HEK293T (cell line): ENCODE data around the gene SGTA.

ENCODE experiments used
- CTCF ChIA-PET: fragments of 350-600 bp; formaldehyde crosslinking; extraction: SDS; loops from one replicate; lab custom pipeline; 2021; ENCODE audit warnings: antibody characterized with exemption, inconsistent platforms; lab: Yijun Ruan, JAX
- POLR2A ChIA-PET: fragments of 350-600 bp; formaldehyde crosslinking; extraction: SDS; loops from one replicate; lab custom pipeline; 2020; ENCODE audit warnings: antibody characterized with exemption, inconsistent platforms; lab: Yijun Ruan, JAX
- DNase-seq: peaks from one replicate; pipeline ENCODE4 v3.0.0; 2012; ENCODE audit warnings: mixed read lengths; ENCODE audit errors: extremely low spot score
- ARNT ChIP-seq: fragments of 450-650 bp; IDR thresholded peaks from 2 replicates; pipeline ENCODE4 v1.6.1; 2017; ENCODE audit warnings: mild to moderate bottlenecking
- BHLHE40 ChIP-seq: fragments of 450-650 bp; IDR thresholded peaks from 2 replicates; pipeline ENCODE4 v1.6.1; 2016; ENCODE audit warnings: mild to moderate bottlenecking, moderate library complexity, borderline replicate concordance
- CTBP1 ChIP-seq: fragments of 450-650 bp; IDR thresholded peaks from 2 replicates; pipeline ENCODE4 v1.6.1; 2016; ENCODE audit warnings: borderline replicate concordance
- ELF4 ChIP-seq: fragments of 450-650 bp; IDR thresholded peaks from 2 replicates; pipeline ENCODE4 v1.6.1; 2017; ENCODE audit warnings: antibody characterized with exemption
- FOXA1 ChIP-seq: fragments of 450-650 bp; IDR thresholded peaks from 2 replicates; pipeline ENCODE4 v1.6.1; 2016; ENCODE audit warnings: mild to moderate bottlenecking
- FOXK2 ChIP-seq: fragments of 450-650 bp; IDR thresholded peaks from 2 replicates; pipeline ENCODE4 v1.6.1; 2016; ENCODE audit warnings: mild to moderate bottlenecking
- FOXM1 ChIP-seq: fragments of 450-650 bp; IDR thresholded peaks from 2 replicates; pipeline ENCODE4 v1.6.1; 2017; ENCODE audit warnings: mild to moderate bottlenecking, borderline replicate concordance
- HDGF ChIP-seq: fragments of 450-650 bp; IDR thresholded peaks from 2 replicates; pipeline ENCODE4 v1.6.1; 2017; ENCODE audit warnings: antibody characterized with exemption, borderline replicate concordance
- L3MBTL2 ChIP-seq: fragments of 450-650 bp; conservative IDR thresholded peaks from 2 replicates; pipeline ENCODE4 v1.6.1; 2016; ENCODE audit warnings: mild to moderate bottlenecking
- LEF1 ChIP-seq: fragments of 450-650 bp; IDR thresholded peaks from 2 replicates; pipeline ENCODE4 v1.6.1; 2017; ENCODE audit warnings: mild to moderate bottlenecking, borderline replicate concordance
- NFRKB ChIP-seq: fragments of 450-650 bp; IDR thresholded peaks from 2 replicates; pipeline ENCODE4 v1.6.1; 2016; ENCODE audit warnings: mild to moderate bottlenecking, moderate library complexity
- PKNOX1 ChIP-seq: fragments of 450-650 bp; IDR thresholded peaks from 2 replicates; pipeline ENCODE4 v1.6.1; 2016
- SP1 ChIP-seq: fragments of 450-650 bp; IDR thresholded peaks from 2 replicates; pipeline ENCODE4 v1.6.1; 2017
- SUZ12 ChIP-seq: fragments of 450-650 bp; IDR thresholded peaks from 2 replicates; pipeline ENCODE4 v1.6.1; 2016; ENCODE audit warnings: mild to moderate bottlenecking
- TARDBP ChIP-seq: fragments of 450-650 bp; IDR thresholded peaks from 2 replicates; pipeline ENCODE4 v1.6.1; 2016
- ZNF384 ChIP-seq: fragments of 450-650 bp; IDR thresholded peaks from 2 replicates; pipeline ENCODE4 v1.6.1; 2016

The SGTA gene

GRCh38 chr19:2719232-2719735 lies 63.8 kb downstream of the SGTA start:
- TF ChIP-seq SUZ12, result no peak
- TF ChIP-seq FOXA1, result no peak
- TF ChIP-seq NFRKB, result no peak
- TF ChIP-seq L3MBTL2, result no peak
- no peak for TF ChIP-seq BHLHE40
- no peak for TF ChIP-seq FOXK2
- TF ChIP-seq TARDBP, result no peak
- no peak for TF ChIP-seq ARNT
- no peak for TF ChIP-seq HDGF
- no peak for TF ChIP-seq ZNF384
- TF ChIP-seq SP1, result no peak
- no peak for TF ChIP-seq CTBP1
- no peak for TF ChIP-seq PKNOX1
- POLR2A ChIA-PET, result no interaction called here
- CTCF ChIA-PET, result no interaction called here
- DNase-seq, result no peak

GRCh38 chr19:2717638-2718541 lies 65.2 kb downstream of the SGTA start:
- TF ChIP-seq ARNT, result no peak
- TF ChIP-seq LEF1, result no peak
- CTCF ChIA-PET, result no interaction called here
- POLR2A ChIA-PET, result interaction anchor here (1.0 to 1.5 kb wide), 2 partner anchors 16 to 66 kb away, joined by 3 to 4 read pairs; partner anchors contain the start of gene GNG7
- no peak for DNase-seq

- ChIA-PET CTCF (no interaction called here), POLR2A (interaction anchor here (1.0 to 1.5 kb wide), 2 partner anchors 15 to 66 kb away, joined by 3 to 4 read pairs; partner anchors contain the start of gene GNG7)
- no peak for TF ChIP-seq L3MBTL2
- TF ChIP-seq SP1, result no peak
- no peak for TF ChIP-seq FOXA1
- no peak for TF ChIP-seq PKNOX1
- no peak for TF ChIP-seq TARDBP
- no peak for TF ChIP-seq ELF4
- no peak for TF ChIP-seq ARNT
- no peak for TF ChIP-seq ZNF384
- TF ChIP-seq BHLHE40, result no peak
- no peak for TF ChIP-seq FOXK2
- TF ChIP-seq HDGF, result no peak
- TF ChIP-seq LEF1, result no peak
- DNase-seq, result no peak
Measured at GRCh38 chr19:2716722-2717637, 66.1 kb downstream of the SGTA start.

GRCh38 chr19:2716275-2716650 lies 66.8 kb downstream of the SGTA start:
- no peak for DNase-seq
- ChIA-PET CTCF (no interaction called here), POLR2A (no interaction called here)
- TF ChIP-seq FOXK2 (no peak), NFRKB (no peak), CTBP1 (no peak), ELF4 (no peak), FOXM1 (no peak), PKNOX1 (no peak), SP1 (no peak), SUZ12 (no peak), BHLHE40 (no peak), FOXA1 (no peak), LEF1 (no peak), ARNT (no peak), L3MBTL2 (no peak), HDGF (no peak)

GRCh38 chr19:2715470-2716274 lies 67.4 kb downstream of the SGTA start:
- ChIA-PET CTCF (no interaction called here), POLR2A (interaction anchor here (1.0 kb wide), 1 partner anchor 12 kb away, joined by 3 read pairs; no protein-coding TSS in a partner anchor)
- no peak for TF ChIP-seq CTBP1
- no peak for DNase-seq
